ENCODE measurements around the gene PTBP3. TPM values are rescaled to one million over a fixed set of nuclear protein-coding genes. Genes with fewer than 3 reads are reported as not detected.

Gene PTBP3
- total RNA-seq, 1 donor from 2014 or later, result 104 TPM

- DNase-seq, result no peak
- no peak overlapping the region for H3K27ac Mint-ChIP-seq
- intact Hi-C loops (cut with micrococcal nuclease), result loop anchor here (5.0 kb wide), 1 partner anchor 42 kb away; no protein-coding TSS in a partner anchor
- H3K9me3 Mint-ChIP-seq, result peaks cover 11% of the 10 kb centered on the region
- H3K27me3 Mint-ChIP-seq, result peaks cover 10% of the 10 kb centered on the region
- no peak overlapping the region for H3K4me3 Mint-ChIP-seq
- peaks cover 24% of the 10 kb centered on the region for H3K4me1 Mint-ChIP-seq
- H3K36me3 Mint-ChIP-seq (ENCODE audit: low read depth), result peaks cover 2% of the 10 kb centered on the region
Measured at GRCh38 chr9:112184221-112184620, 149.2 kb downstream of the PTBP3 start.

- Mint-ChIP-seq H3K4me1 (peaks cover 54% of the 10 kb centered on the region), H3K27me3 (peaks cover 9% of the 10 kb centered on the region), H3K36me3 (ENCODE audit: low read depth) (peaks cover 2% of the 10 kb centered on the region), H3K9me3 (peaks cover 11% of the 10 kb centered on the region), H3K4me3 (peak overlapping the region; percentile 72), H3K27ac (peak overlapping the region; percentile 88)
- DNase-seq, result peak; percentile 88
- intact Hi-C loops (cut with micrococcal nuclease), result loop anchor here (1.0 to 5.0 kb wide), 3 partner anchors 38 to 153 kb away; partner anchors contain the start of gene PTBP3
Measured at GRCh38 chr9:112180387-112180881, 153.0 kb downstream of the PTBP3 start.

GRCh38 chr9:112179816-112180215 lies 153.6 kb downstream of the PTBP3 start:
- peak overlapping the region; percentile 23 for H3K27ac Mint-ChIP-seq
- H3K9me3 Mint-ChIP-seq, result peaks cover 8% of the 10 kb centered on the region
- intact Hi-C loops (cut with micrococcal nuclease), result loop anchor here (1.0 to 5.0 kb wide), 3 partner anchors 38 to 153 kb away; partner anchors contain the start of gene PTBP3
- peak overlapping the region; percentile 42 for H3K4me3 Mint-ChIP-seq
- H3K4me1 Mint-ChIP-seq, result peaks cover 56% of the 10 kb centered on the region
- DNase-seq, result no peak
- peaks cover 9% of the 10 kb centered on the region for H3K27me3 Mint-ChIP-seq
- H3K36me3 Mint-ChIP-seq (ENCODE audit: low read depth), result peaks cover 2% of the 10 kb centered on the region

- Mint-ChIP-seq H3K27ac (no peak overlapping the region), H3K4me3 (peak overlapping the region; percentile 82), H3K4me1 (peaks cover 71% of the 10 kb centered on the region), H3K27me3 (peaks cover 5% of the 10 kb centered on the region), H3K9me3 (peaks cover 7% of the 10 kb centered on the region), H3K36me3 (ENCODE audit: low read depth) (peaks cover 15% of the 10 kb centered on the region)
- intact Hi-C loops (cut with micrococcal nuclease), result no loop called here
- peak; percentile 80 for DNase-seq
Measured at GRCh38 chr9:112176524-112176923, 156.9 kb downstream of the PTBP3 start.

GRCh38 chr9:112175796-112176315 lies 157.6 kb downstream of the PTBP3 start:
- peaks cover 7% of the 10 kb centered on the region for H3K9me3 Mint-ChIP-seq
- peaks cover 15% of the 10 kb centered on the region for H3K36me3 Mint-ChIP-seq (ENCODE audit: low read depth)
- intact Hi-C loops (cut with micrococcal nuclease), result no loop called here
- H3K4me3 Mint-ChIP-seq, result peak overlapping the region; percentile 82
- H3K27ac Mint-ChIP-seq, result peak overlapping the region; percentile 76
- peaks cover 5% of the 10 kb centered on the region for H3K27me3 Mint-ChIP-seq
- peak; percentile 62 for DNase-seq
- H3K4me1 Mint-ChIP-seq, result peaks cover 65% of the 10 kb centered on the region

- Mint-ChIP-seq H3K27me3 (peaks cover 5% of the 10 kb centered on the region), H3K9me3 (peaks cover 7% of the 10 kb centered on the region), H3K4me3 (peak within 1 kb of the TSS; percentile 90), H3K4me1 (peaks cover 61% of the 10 kb centered on the region), H3K36me3 (ENCODE audit: low read depth) (peaks cover 15% of the 10 kb centered on the region), H3K27ac (peak within 1 kb of the TSS; percentile 94)
- intact Hi-C loops (cut with micrococcal nuclease), result no loop called here
- DNase-seq, result peak; percentile 82
Measured at GRCh38 chr9:112174965-112175795, 158.2 kb downstream of the PTBP3 start, which contains the start of gene SUSD1. TSS of gene SUSD1 (minus strand) at chr9:112175297. CDS start at chr9:112175235, 62 bp downstream.

- DNase-seq, result peak; percentile 94
- H3K4me1 Mint-ChIP-seq, result peaks cover 60% of the 10 kb centered on the region
- intact Hi-C loops (cut with micrococcal nuclease), result no loop called here
- H3K27ac Mint-ChIP-seq, result peak overlapping the region; percentile 94
- H3K9me3 Mint-ChIP-seq, result peaks cover 7% of the 10 kb centered on the region
- peak overlapping the region; percentile 90 for H3K4me3 Mint-ChIP-seq
- peaks cover 15% of the 10 kb centered on the region for H3K36me3 Mint-ChIP-seq (ENCODE audit: low read depth)
- peaks cover 5% of the 10 kb centered on the region for H3K27me3 Mint-ChIP-seq
Measured at GRCh38 chr9:112174222-112174964, 159.0 kb downstream of the PTBP3 start.

GRCh38 chr9:112173489-112174221 lies 159.8 kb downstream of the PTBP3 start:
- peak overlapping the region; percentile 94 for H3K27ac Mint-ChIP-seq
- intact Hi-C loops (cut with micrococcal nuclease), result no loop called here
- peak overlapping the region; percentile 90 for H3K4me3 Mint-ChIP-seq
- H3K36me3 Mint-ChIP-seq (ENCODE audit: low read depth), result peaks cover 18% of the 10 kb centered on the region
- peaks cover 66% of the 10 kb centered on the region for H3K4me1 Mint-ChIP-seq
- no peak for DNase-seq
- peaks cover 7% of the 10 kb centered on the region for H3K9me3 Mint-ChIP-seq
- H3K27me3 Mint-ChIP-seq, result peaks cover 5% of the 10 kb centered on the region

GRCh38 chr9:112170968-112171367 lies 162.5 kb downstream of the PTBP3 start:
- peaks cover 62% of the 10 kb centered on the region for H3K4me1 Mint-ChIP-seq
- H3K27me3 Mint-ChIP-seq, result peaks cover 3% of the 10 kb centered on the region
- H3K4me3 Mint-ChIP-seq, result no peak overlapping the region
- intact Hi-C loops (cut with micrococcal nuclease), result no loop called here
- H3K27ac Mint-ChIP-seq, result no peak overlapping the region
- DNase-seq, result no peak
- H3K9me3 Mint-ChIP-seq, result peaks cover 7% of the 10 kb centered on the region
- H3K36me3 Mint-ChIP-seq (ENCODE audit: low read depth), result peaks cover 21% of the 10 kb centered on the region

- Mint-ChIP-seq H3K4me1 (peaks cover 58% of the 10 kb centered on the region), H3K9me3 (peaks cover 7% of the 10 kb centered on the region), H3K27me3 (no peaks in the 10 kb centered on the region), H3K27ac (no peak overlapping the region), H3K4me3 (no peak overlapping the region), H3K36me3 (ENCODE audit: low read depth) (peaks cover 24% of the 10 kb centered on the region)
- intact Hi-C loops (cut with micrococcal nuclease), result no loop called here
- no peak for DNase-seq
Measured at GRCh38 chr9:112170235-112170634, 163.2 kb downstream of the PTBP3 start.

- Mint-ChIP-seq H3K27ac (peak overlapping the region; percentile 14), H3K9me3 (peaks cover 7% of the 10 kb centered on the region), H3K4me3 (no peak overlapping the region), H3K4me1 (peaks cover 56% of the 10 kb centered on the region), H3K27me3 (no peaks in the 10 kb centered on the region), H3K36me3 (ENCODE audit: low read depth) (peaks cover 22% of the 10 kb centered on the region)
- intact Hi-C loops (cut with micrococcal nuclease), result no loop called here
- no peak for DNase-seq
Measured at GRCh38 chr9:112169368-112169767, 164.1 kb downstream of the PTBP3 start.

- Mint-ChIP-seq H3K27ac (peak overlapping the region; percentile 11), H3K27me3 (no peaks in the 10 kb centered on the region), H3K9me3 (peaks cover 7% of the 10 kb centered on the region), H3K36me3 (ENCODE audit: low read depth) (peaks cover 16% of the 10 kb centered on the region), H3K4me1 (peaks cover 46% of the 10 kb centered on the region), H3K4me3 (no peak overlapping the region)
- DNase-seq, result no peak
- intact Hi-C loops (cut with micrococcal nuclease), result no loop called here
Measured at GRCh38 chr9:112168197-112168596, 165.2 kb downstream of the PTBP3 start.
